ENCODE measurements around the gene COX17.

Gene COX17

GRCh38 chr3:119716998-119717397 is 39.8 kb upstream of the COX17 start:
- H3K36me3 ChIP-seq (ENCODE audit: control insufficient read depth in 1 of 2, insufficient read depth in 2 of 2, low read length in 2 of 2): no peaks in the 10 kb centered on the region
- no peak overlapping the region for H3K23ac ChIP-seq (ENCODE audit: low read length)
- H3K4me3 ChIP-seq (ENCODE audit: low read depth, low read length): no peak overlapping the region
- H3K9me3 ChIP-seq (ENCODE audit: insufficient read depth, low read depth, low read length): no peaks in the 10 kb centered on the region
- no peaks in the 10 kb centered on the region for H3K27me3 ChIP-seq (ENCODE audit: insufficient read depth, low read length)
- no peak overlapping the region for H3K27ac ChIP-seq (ENCODE audit: low read depth, low read length)
- no peaks in the 10 kb centered on the region for H3K79me1 ChIP-seq (ENCODE audit: low read length)
- no peak overlapping the region for H2BK120ac ChIP-seq (ENCODE audit: insufficient read depth, low read length, poor library complexity)
- WGBS (ENCODE audit: extremely low coverage, insufficient coverage, insufficient read length): no CpG with 5 or more reads among the region's 3 CpGs
- H3K4me1 ChIP-seq (ENCODE audit: control insufficient read depth in 1 of 2, insufficient read depth in 2 of 2, low read length in 2 of 2): no peaks in the 10 kb centered on the region
- no peak overlapping the region for H2AFZ ChIP-seq (ENCODE audit: insufficient read depth, low read length, poor library complexity)
- H2BK5ac ChIP-seq (ENCODE audit: low read depth, low read length, poor library complexity): no peak overlapping the region
- H4K12ac ChIP-seq (ENCODE audit: low read depth, low read length): no peak overlapping the region
- DNase-seq: no peak
- no peak overlapping the region for H4K8ac ChIP-seq (ENCODE audit: low read depth, low read length)
- H3K14ac ChIP-seq (ENCODE audit: low read length): no peak overlapping the region
- H2BK12ac ChIP-seq (ENCODE audit: low read length): no peak overlapping the region
- H2AK5ac ChIP-seq (ENCODE audit: low read length): no peak overlapping the region
- H3K79me2 ChIP-seq (ENCODE audit: control insufficient read depth, insufficient read depth, low read length, poor library complexity): no peaks in the 10 kb centered on the region
- H3K18ac ChIP-seq (ENCODE audit: low read length): no peak overlapping the region
- H3K4ac ChIP-seq (ENCODE audit: low read depth, low read length): no peak overlapping the region
- no peak overlapping the region for H3K4me2 ChIP-seq (ENCODE audit: low read length)
- H4K91ac ChIP-seq (ENCODE audit: low read depth, low read length): no peak overlapping the region
- H3K9ac ChIP-seq (ENCODE audit: low read length): no peak overlapping the region

- H4K91ac ChIP-seq (ENCODE audit: low read depth, low read length): no peak overlapping the region
- no peaks in the 10 kb centered on the region for H3K36me3 ChIP-seq (ENCODE audit: control insufficient read depth in 1 of 2, insufficient read depth in 2 of 2, low read length in 2 of 2)
- H3K9me3 ChIP-seq (ENCODE audit: insufficient read depth, low read depth, low read length): no peaks in the 10 kb centered on the region
- H3K4me3 ChIP-seq (ENCODE audit: low read depth, low read length): no peak overlapping the region
- no peaks in the 10 kb centered on the region for H3K79me1 ChIP-seq (ENCODE audit: low read length)
- no peak overlapping the region for H3K23ac ChIP-seq (ENCODE audit: low read length)
- no peak overlapping the region for H3K9ac ChIP-seq (ENCODE audit: low read length)
- H3K27me3 ChIP-seq (ENCODE audit: insufficient read depth, low read length): no peaks in the 10 kb centered on the region
- no peak for DNase-seq
- H2BK5ac ChIP-seq (ENCODE audit: low read depth, low read length, poor library complexity): no peak overlapping the region
- no peak overlapping the region for H3K18ac ChIP-seq (ENCODE audit: low read length)
- no peak overlapping the region for H3K27ac ChIP-seq (ENCODE audit: low read depth, low read length)
- H3K4me2 ChIP-seq (ENCODE audit: low read length): no peak overlapping the region
- no CpG with 5 or more reads among the region's 2 CpGs for WGBS (ENCODE audit: extremely low coverage, insufficient coverage, insufficient read length)
- no peak overlapping the region for H2AK5ac ChIP-seq (ENCODE audit: low read length)
- no peak overlapping the region for H4K8ac ChIP-seq (ENCODE audit: low read depth, low read length)
- no peak overlapping the region for H4K12ac ChIP-seq (ENCODE audit: low read depth, low read length)
- H3K14ac ChIP-seq (ENCODE audit: low read length): no peak overlapping the region
- no peaks in the 10 kb centered on the region for H3K79me2 ChIP-seq (ENCODE audit: control insufficient read depth, insufficient read depth, low read length, poor library complexity)
- H2AFZ ChIP-seq (ENCODE audit: insufficient read depth, low read length, poor library complexity): no peak overlapping the region
- no peaks in the 10 kb centered on the region for H3K4me1 ChIP-seq (ENCODE audit: control insufficient read depth in 1 of 2, insufficient read depth in 2 of 2, low read length in 2 of 2)
- H3K4ac ChIP-seq (ENCODE audit: low read depth, low read length): no peak overlapping the region
- H2BK120ac ChIP-seq (ENCODE audit: insufficient read depth, low read length, poor library complexity): no peak overlapping the region
- no peak overlapping the region for H2BK12ac ChIP-seq (ENCODE audit: low read length)
Observed at GRCh38 chr3:119715105-119715504, 37.9 kb upstream of the COX17 start.

- H3K79me2 ChIP-seq (ENCODE audit: control insufficient read depth, insufficient read depth, low read length, poor library complexity): no peaks in the 10 kb centered on the region
- H3K14ac ChIP-seq (ENCODE audit: low read length): no peak overlapping the region
- no CpG with 5 or more reads among the region's 8 CpGs for WGBS (ENCODE audit: extremely low coverage, insufficient coverage, insufficient read length)
- H3K4me2 ChIP-seq (ENCODE audit: low read length): no peak overlapping the region
- no peak overlapping the region for H3K23ac ChIP-seq (ENCODE audit: low read length)
- H3K9ac ChIP-seq (ENCODE audit: low read length): no peak overlapping the region
- H3K18ac ChIP-seq (ENCODE audit: low read length): no peak overlapping the region
- H3K4ac ChIP-seq (ENCODE audit: low read depth, low read length): no peak overlapping the region
- no peak overlapping the region for H3K27ac ChIP-seq (ENCODE audit: low read depth, low read length)
- no peak overlapping the region for H3K4me3 ChIP-seq (ENCODE audit: low read depth, low read length)
- H3K27me3 ChIP-seq (ENCODE audit: insufficient read depth, low read length): peaks cover 4% of the 10 kb centered on the region
- no peaks in the 10 kb centered on the region for H3K36me3 ChIP-seq (ENCODE audit: control insufficient read depth in 1 of 2, insufficient read depth in 2 of 2, low read length in 2 of 2)
- H2BK120ac ChIP-seq (ENCODE audit: insufficient read depth, low read length, poor library complexity): no peak overlapping the region
- no peak overlapping the region for H2BK5ac ChIP-seq (ENCODE audit: low read depth, low read length, poor library complexity)
- no peak overlapping the region for H2AK5ac ChIP-seq (ENCODE audit: low read length)
- no peak overlapping the region for H4K91ac ChIP-seq (ENCODE audit: low read depth, low read length)
- no peak overlapping the region for H4K12ac ChIP-seq (ENCODE audit: low read depth, low read length)
- DNase-seq: no peak
- H3K9me3 ChIP-seq (ENCODE audit: insufficient read depth, low read depth, low read length): peaks cover 2% of the 10 kb centered on the region
- no peak overlapping the region for H2BK12ac ChIP-seq (ENCODE audit: low read length)
- H3K79me1 ChIP-seq (ENCODE audit: low read length): no peaks in the 10 kb centered on the region
- H2AFZ ChIP-seq (ENCODE audit: insufficient read depth, low read length, poor library complexity): no peak overlapping the region
- no peak overlapping the region for H4K8ac ChIP-seq (ENCODE audit: low read depth, low read length)
- H3K4me1 ChIP-seq (ENCODE audit: control insufficient read depth in 1 of 2, insufficient read depth in 2 of 2, low read length in 2 of 2): peaks cover 5% of the 10 kb centered on the region in 2 experiments
Observed at GRCh38 chr3:119703820-119704531, 26.8 kb upstream of the COX17 start.

- no peak within 1 kb of the TSS for H3K4ac ChIP-seq (ENCODE audit: low read depth, low read length)
- whole genome bisulfite sequencing (ENCODE audit: extremely low coverage, insufficient coverage, insufficient read length): no CpG with 5 or more reads among the region's 59 CpGs
- H3K9ac ChIP-seq (ENCODE audit: low read length): no peak within 1 kb of the TSS
- DNase-seq: peak; percentile 93 to 97
- H3K79me2 ChIP-seq (ENCODE audit: control insufficient read depth, insufficient read depth, low read length, poor library complexity): no peaks in the 10 kb centered on the region
- no peak within 1 kb of the TSS for H3K27ac ChIP-seq (ENCODE audit: low read depth, low read length)
- peak within 1 kb of the TSS; percentile 66 for H3K4me2 ChIP-seq (ENCODE audit: low read length)
- H4K91ac ChIP-seq (ENCODE audit: low read depth, low read length): no peak within 1 kb of the TSS
- no peak within 1 kb of the TSS for H3K23ac ChIP-seq (ENCODE audit: low read length)
- no peak within 1 kb of the TSS for H2AK5ac ChIP-seq (ENCODE audit: low read length)
- H4K8ac ChIP-seq (ENCODE audit: low read depth, low read length): no peak within 1 kb of the TSS
- H3K14ac ChIP-seq (ENCODE audit: low read length): no peak within 1 kb of the TSS
- H3K36me3 ChIP-seq (ENCODE audit: control insufficient read depth in 1 of 2, insufficient read depth in 2 of 2, low read length in 2 of 2): no peaks in the 10 kb centered on the region
- no peak within 1 kb of the TSS for H2BK120ac ChIP-seq (ENCODE audit: insufficient read depth, low read length, poor library complexity)
- peak within 1 kb of the TSS; percentile 52 for H2AFZ ChIP-seq (ENCODE audit: insufficient read depth, low read length, poor library complexity)
- H3K27me3 ChIP-seq (ENCODE audit: insufficient read depth, low read length): peaks cover 4% of the 10 kb centered on the region
- no peak within 1 kb of the TSS for H4K12ac ChIP-seq (ENCODE audit: low read depth, low read length)
- peak within 1 kb of the TSS; percentile 19 for H3K4me3 ChIP-seq (ENCODE audit: low read depth, low read length)
- H2BK5ac ChIP-seq (ENCODE audit: low read depth, low read length, poor library complexity): no peak within 1 kb of the TSS
- peaks cover 5% of the 10 kb centered on the region in 2 experiments for H3K4me1 ChIP-seq (ENCODE audit: control insufficient read depth in 1 of 2, insufficient read depth in 2 of 2, low read length in 2 of 2)
- no peaks in the 10 kb centered on the region for H3K79me1 ChIP-seq (ENCODE audit: low read length)
- H2BK12ac ChIP-seq (ENCODE audit: low read length): no peak within 1 kb of the TSS
- H3K18ac ChIP-seq (ENCODE audit: low read length): no peak within 1 kb of the TSS
- H3K9me3 ChIP-seq (ENCODE audit: insufficient read depth, low read depth, low read length): peaks cover 2% of the 10 kb centered on the region
Observed at GRCh38 chr3:119702530-119703527, 25.6 kb upstream of the COX17 start, which contains the start of gene CFAP91. Gene CFAP91 (plus strand): TSS chr3:119703022. CDS start chr3:119703099, 77 bp downstream.
